RWPE2 (cell line): ENCODE measurements around the gene GRIK3.
"Not testable (repeated sequence)": the region's sequence is repeated elsewhere in the genome, so short reads cannot be mapped to it uniquely, and the experiment has no call there.

Source experiments
- ATAC-seq: fragments of 200-7000 bp; cut with Tn5 transposase; 3 replicates; pipeline ENCODE4 v1.9.1; 2021; ENCODE audit warnings: low read depth
- DNase-seq: peaks from one replicate; pipeline ENCODE4 v3.0.0-alpha.2; 2020; ENCODE audit warnings: low spot score
- H3K27ac ChIP-seq: fragments of 450-650 bp; 2 replicates; pipeline ENCODE4 v1.5.1; 2017; ENCODE audit warnings: mild to moderate bottlenecking; ENCODE audit not compliant: poor library complexity, severe bottlenecking
- H3K27me3 ChIP-seq: fragments of 250-450 bp; sonication (Bioruptor Pico); 2 replicates; pipeline ENCODE4 v1.5.1; 2021; ENCODE audit warnings: mild to moderate bottlenecking, moderate library complexity; ENCODE audit not compliant: insufficient read depth, poor library complexity, severe bottlenecking
- H3K36me3 ChIP-seq: fragments of 250-450 bp; sonication (Bioruptor Pico); 2 replicates; pipeline ENCODE4 v1.5.1; 2020; ENCODE audit warnings: low read depth, mild to moderate bottlenecking, moderate library complexity
- H3K4me1 ChIP-seq: fragments of 250-450 bp; sonication (Bioruptor Pico); 2 replicates; pipeline ENCODE4 v1.5.1; 2021; ENCODE audit warnings: mild to moderate bottlenecking, moderate library complexity; ENCODE audit not compliant: insufficient read depth, poor library complexity, severe bottlenecking
- H3K4me3 ChIP-seq: fragments of 250-450 bp; sonication (Bioruptor Pico); 2 replicates; pipeline ENCODE4 v1.5.1; 2021; ENCODE audit warnings: mild to moderate bottlenecking, moderate library complexity; ENCODE audit not compliant: severe bottlenecking
- H3K9me3 ChIP-seq: fragments of 250-450 bp; sonication (Bioruptor Pico); 2 replicates; pipeline ENCODE4 v1.5.1; 2021; ENCODE audit warnings: mild to moderate bottlenecking, moderate library complexity; ENCODE audit not compliant: severe bottlenecking
- CTCF ChIP-seq: fragments of 450-650 bp; IDR thresholded peaks from one replicate; pipeline ENCODE4 v1.5.1; 2017; ENCODE audit warnings: mild to moderate bottlenecking, moderate library complexity; ENCODE audit not compliant: poor library complexity, severe bottlenecking

Gene GRIK3

GRCh38 chr1:36919491-36920145 lies 114.7 kb downstream of the GRIK3 start:
- no peak for TF ChIP-seq CTCF
- DNase-seq (no peak), ATAC-seq (no peak)
- Histone ChIP-seq H3K4me3 (no peak overlapping the region), H3K9me3 (no peaks in the 10 kb centered on the region), H3K36me3 (no peaks in the 10 kb centered on the region), H3K27ac (no peak overlapping the region), H3K27me3 (no peaks in the 10 kb centered on the region), H3K4me1 (no peaks in the 10 kb centered on the region)

GRCh38 chr1:36918604-36919003 lies 115.7 kb downstream of the GRIK3 start:
- Histone ChIP-seq H3K4me3 (no peak overlapping the region), H3K36me3 (no peaks in the 10 kb centered on the region), H3K9me3 (no peaks in the 10 kb centered on the region), H3K27ac (no peak overlapping the region), H3K4me1 (no peaks in the 10 kb centered on the region), H3K27me3 (no peaks in the 10 kb centered on the region)
- no peak for TF ChIP-seq CTCF
- DNase-seq (no peak), ATAC-seq (no peak)

GRCh38 chr1:36916542-36916941 lies 117.8 kb downstream of the GRIK3 start:
- not testable (repeated sequence) for H3K36me3 ChIP-seq, DNase-seq, H3K27me3 ChIP-seq, H3K27ac ChIP-seq, H3K4me1 ChIP-seq, ATAC-seq, H3K9me3 ChIP-seq, H3K4me3 ChIP-seq

GRCh38 chr1:36913484-36914060 lies 120.7 kb downstream of the GRIK3 start:
- no peak for ATAC-seq

GRCh38 chr1:36913016-36913415 lies 121.3 kb downstream of the GRIK3 start:
- no peak for DNase-seq
- no peak overlapping the region for H3K27ac ChIP-seq
- no peaks in the 10 kb centered on the region for H3K9me3 ChIP-seq
- H3K4me3 ChIP-seq, result no peak overlapping the region
- no peak for TF ChIP-seq CTCF
- H3K36me3 ChIP-seq, result no peaks in the 10 kb centered on the region
- no peak for ATAC-seq
- H3K27me3 ChIP-seq, result no peaks in the 10 kb centered on the region
- no peaks in the 10 kb centered on the region for H3K4me1 ChIP-seq

More at GRCh38 chr1:36913484-36914060, 120.7 kb downstream of the GRIK3 start:
- no peaks in the 10 kb centered on the region for H3K9me3 ChIP-seq
- no peaks in the 10 kb centered on the region for H3K4me1 ChIP-seq
- H3K27ac ChIP-seq, result no peak overlapping the region
- TF ChIP-seq CTCF, result no peak
- no peak for DNase-seq
- no peaks in the 10 kb centered on the region for H3K36me3 ChIP-seq
- H3K4me3 ChIP-seq, result no peak overlapping the region
- H3K27me3 ChIP-seq, result no peaks in the 10 kb centered on the region
